ENCODE results near the gene VPS13A.
"Not testable (repeated sequence)": the region's sequence is repeated elsewhere in the genome, so short reads cannot be mapped to it uniquely, and the experiment has no call there.

DNA sequence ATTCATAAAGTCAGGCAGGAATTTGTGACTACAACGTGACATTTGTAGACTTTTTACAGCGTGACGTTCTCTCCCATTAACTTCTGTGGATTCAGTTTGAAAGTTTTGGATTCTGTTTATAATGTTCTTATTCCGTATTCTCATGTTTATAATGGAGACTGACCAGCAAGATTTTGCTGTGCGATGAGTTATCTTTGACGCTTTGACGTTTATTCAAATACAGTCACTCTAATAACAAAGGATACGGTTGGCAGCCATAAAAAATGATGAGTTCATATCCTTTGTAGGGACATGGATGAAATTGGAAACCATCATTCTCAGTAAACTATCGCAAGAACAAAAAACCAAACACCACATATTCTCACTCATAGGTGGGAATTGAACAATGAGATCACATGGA lies 221.2 kb downstream of the VPS13A start:
- TF ChIP-seq, protein P1, sequence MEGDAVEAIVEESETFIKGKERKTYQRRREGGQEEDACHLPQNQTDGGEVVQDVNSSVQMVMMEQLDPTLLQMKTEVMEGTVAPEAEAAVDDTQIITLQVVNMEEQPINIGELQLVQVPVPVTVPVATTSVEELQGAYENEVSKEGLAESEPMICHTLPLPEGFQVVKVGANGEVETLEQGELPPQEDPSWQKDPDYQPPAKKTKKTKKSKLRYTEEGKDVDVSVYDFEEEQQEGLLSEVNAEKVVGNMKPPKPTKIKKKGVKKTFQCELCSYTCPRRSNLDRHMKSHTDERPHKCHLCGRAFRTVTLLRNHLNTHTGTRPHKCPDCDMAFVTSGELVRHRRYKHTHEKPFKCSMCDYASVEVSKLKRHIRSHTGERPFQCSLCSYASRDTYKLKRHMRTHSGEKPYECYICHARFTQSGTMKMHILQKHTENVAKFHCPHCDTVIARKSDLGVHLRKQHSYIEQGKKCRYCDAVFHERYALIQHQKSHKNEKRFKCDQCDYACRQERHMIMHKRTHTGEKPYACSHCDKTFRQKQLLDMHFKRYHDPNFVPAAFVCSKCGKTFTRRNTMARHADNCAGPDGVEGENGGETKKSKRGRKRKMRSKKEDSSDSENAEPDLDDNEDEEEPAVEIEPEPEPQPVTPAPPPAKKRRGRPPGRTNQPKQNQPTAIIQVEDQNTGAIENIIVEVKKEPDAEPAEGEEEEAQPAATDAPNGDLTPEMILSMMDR (IDR thresholded peaks at IDR 0.05; ENCODE audit: poor library complexity): not testable (repeated sequence)
- TF ChIP-seq EZH2 (IDR thresholded peaks at IDR 0.05; ENCODE audit: borderline replicate concordance): not testable (repeated sequence)
